ENCODE results near the gene OR11A1.
"Not testable (repeated sequence)": the region's sequence is repeated elsewhere in the genome, so short reads cannot be mapped to it uniquely, and the experiment has no call there.

OR11A1 gene

DNA sequence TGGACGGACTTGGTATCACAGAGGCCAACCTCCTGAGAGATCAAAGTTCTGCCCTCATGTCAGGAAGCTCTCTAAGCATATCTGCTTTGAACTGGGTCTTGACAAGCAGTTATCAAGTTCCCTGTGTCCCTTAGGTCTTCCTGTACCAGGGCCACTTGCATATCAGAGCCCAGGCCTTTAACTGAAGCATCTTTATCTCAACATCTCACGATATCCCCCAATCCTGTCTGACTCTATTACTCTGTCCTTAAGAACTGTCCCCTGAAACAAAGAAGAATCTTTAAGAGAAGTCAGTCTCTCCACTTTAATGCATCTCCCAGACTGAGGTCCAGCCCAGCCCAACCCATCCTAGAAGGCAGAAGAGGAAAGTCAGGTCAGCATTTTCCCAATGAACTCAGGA lies 22.7 kb upstream of the OR11A1 start:
- DNase-seq: no peak

GRCh38 chr6:29478740-29479139 lies 21.9 kb upstream of the OR11A1 start:
- no peak for DNase-seq

GRCh38 chr6:29477923-29478450 lies 21.1 kb upstream of the OR11A1 start:
- DNase-seq: no peak

- no peak for DNase-seq
Observed at GRCh38 chr6:29474996-29475395, 18.1 kb upstream of the OR11A1 start.

DNA sequence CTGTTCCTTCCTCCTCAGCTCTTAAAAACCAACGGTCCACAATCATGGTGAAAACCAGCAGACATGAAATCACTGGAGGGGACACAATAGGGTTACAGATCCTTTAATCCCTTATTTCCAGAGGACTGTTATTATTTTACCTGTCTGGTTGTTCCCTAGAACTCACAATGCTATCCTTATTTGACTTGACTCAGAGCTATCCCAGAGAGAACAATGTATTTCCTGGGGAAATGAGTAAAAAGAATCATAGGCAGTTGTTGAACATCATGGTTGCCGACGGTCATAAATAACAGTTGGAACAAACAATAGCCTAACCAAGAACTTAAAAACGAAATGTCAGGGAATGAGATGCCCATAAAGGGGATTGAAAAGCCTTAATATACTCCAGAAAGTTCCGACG lies 9.4 kb upstream of the OR11A1 start:
- DNase-seq: no peak

GRCh38 chr6:29465801-29466200 lies 8.9 kb upstream of the OR11A1 start:
- DNase-seq: no peak

GRCh38 chr6:29465279-29465678 lies 8.4 kb upstream of the OR11A1 start:
- DNase-seq: no peak

DNA sequence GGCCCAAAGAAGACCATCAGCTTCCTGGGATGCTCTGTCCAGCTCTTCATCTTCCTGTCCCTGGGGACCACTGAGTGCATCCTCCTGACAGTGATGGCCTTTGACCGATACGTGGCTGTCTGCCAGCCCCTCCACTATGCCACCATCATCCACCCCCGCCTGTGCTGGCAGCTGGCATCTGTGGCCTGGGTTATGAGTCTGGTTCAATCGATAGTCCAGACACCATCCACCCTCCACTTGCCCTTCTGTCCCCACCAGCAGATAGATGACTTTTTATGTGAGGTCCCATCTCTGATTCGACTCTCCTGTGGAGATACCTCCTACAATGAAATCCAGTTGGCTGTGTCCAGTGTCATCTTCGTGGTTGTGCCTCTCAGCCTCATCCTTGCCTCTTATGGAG lies 5.2 kb upstream of the OR11A1 start:
- DNase-seq: no peak

- DNase-seq: no peak
Observed at GRCh38 chr6:29461021-29461814, 4.3 kb upstream of the OR11A1 start.

GRCh38 chr6:29451471-29452193 lies 5.2 kb downstream of the OR11A1 start:
- no peak for DNase-seq

GRCh38 chr6:29447670-29448069 lies 9.2 kb downstream of the OR11A1 start:
- no peak for DNase-seq

- DNase-seq: not testable (repeated sequence)
Observed at GRCh38 chr6:29444031-29444430, 12.8 kb downstream of the OR11A1 start.

DNA sequence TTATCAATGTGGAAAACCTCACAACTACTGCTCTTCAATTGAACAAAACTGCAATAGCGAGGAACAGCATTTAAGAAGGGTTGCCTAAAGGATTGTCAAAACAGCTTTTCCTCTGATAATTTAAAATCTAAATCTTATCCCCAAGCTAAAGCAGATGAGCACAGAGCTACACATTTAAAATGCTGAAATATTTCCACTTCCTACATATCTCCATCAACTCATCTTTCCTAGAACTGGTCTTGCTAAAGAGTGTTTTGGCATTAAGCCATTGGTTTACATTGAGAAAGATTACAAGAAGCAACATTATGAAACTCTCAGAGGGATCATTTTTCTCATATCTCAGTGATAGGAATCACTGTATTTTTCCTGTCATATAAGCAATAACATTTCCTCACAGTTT lies 14.2 kb downstream of the OR11A1 start:
- no peak for DNase-seq

GRCh38 chr6:29439006-29439405 lies 17.9 kb downstream of the OR11A1 start, which contains the start of gene OR10C1:
Gene OR10C1, plus strand, starts transcription at chr6:29439306. Its CDS starts 710 bp downstream, at chr6:29440016.
- no peak for DNase-seq

DNA sequence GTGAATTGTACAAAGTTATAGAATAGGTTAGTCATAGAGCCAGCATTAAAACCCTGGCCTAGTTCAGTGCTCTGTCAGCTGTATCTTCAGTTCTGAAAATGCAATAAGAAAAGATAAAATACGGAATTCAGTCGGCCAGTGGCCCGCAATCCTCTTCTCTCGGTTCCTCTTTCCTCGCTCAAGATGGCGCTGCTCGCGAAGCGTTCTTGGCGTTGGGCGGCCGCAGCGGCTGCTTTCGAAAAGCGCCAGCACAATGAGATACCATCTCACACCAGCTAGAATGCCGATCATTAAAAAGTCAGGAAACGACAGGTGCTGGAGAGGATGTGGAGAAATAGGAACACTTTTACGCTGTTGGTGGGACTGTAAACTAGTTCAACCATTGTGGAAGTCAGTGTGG lies 20.1 kb downstream of the OR11A1 start:
- not testable (repeated sequence) for DNase-seq

- DNase-seq: no peak
Observed at GRCh38 chr6:29426654-29427053, 30.2 kb downstream of the OR11A1 start.

- no peak for DNase-seq
Observed at GRCh38 chr6:29425075-29425474, 31.8 kb downstream of the OR11A1 start.

- DNase-seq: no peak
Observed at GRCh38 chr6:29424575-29424974, 32.3 kb downstream of the OR11A1 start.

- no peak for DNase-seq
Observed at GRCh38 chr6:29424168-29424567, 32.7 kb downstream of the OR11A1 start.

- DNase-seq: no peak
Observed at GRCh38 chr6:29419516-29419915, 37.4 kb downstream of the OR11A1 start.

DNA sequence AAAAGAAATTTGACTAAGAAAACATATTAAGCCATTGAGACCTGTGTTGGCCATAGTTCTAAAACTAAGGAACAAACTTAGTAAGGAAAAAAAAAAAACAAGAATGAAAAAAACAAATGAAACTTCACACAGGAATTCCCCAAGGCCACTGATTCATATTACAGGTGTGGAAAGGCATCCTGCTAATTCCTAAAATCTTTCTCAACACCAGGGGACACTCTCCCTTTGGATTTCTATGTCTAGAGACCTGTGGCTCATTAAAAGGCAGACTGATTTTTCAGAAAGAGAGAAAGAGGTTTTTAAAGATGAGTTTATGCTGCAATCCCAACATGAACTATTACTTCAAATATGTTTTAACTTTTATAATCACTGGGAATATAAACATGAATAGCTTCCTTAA lies 42.3 kb downstream of the OR11A1 start, which contains the start of gene OR12D1:
OR12D1 (plus strand) TSS at position 341 of the 400 bp plus-strand sequence.
- no peak for DNase-seq

GRCh38 chr6:29403801-29404200 lies 53.1 kb downstream of the OR11A1 start:
- DNase-seq: no peak

GRCh38 chr6:29399525-29399924 lies 57.3 kb downstream of the OR11A1 start:
- DNase-seq: no peak
